ENCODE data around the gene DIAPH2. TPM values are rescaled to one million over a fixed set of nuclear protein-coding genes. Genes with fewer than 3 reads are reported as not detected.
"Not testable (repeated sequence)": the region's sequence is repeated elsewhere in the genome, so short reads cannot be mapped to it uniquely, and the experiment has no call there.

DIAPH2 gene
- total RNA-seq, 1 donor from 2014 or later = 12.9 TPM

- intact Hi-C loops (cut with micrococcal nuclease) = not testable (repeated sequence)
Observed at GRCh38 chrX:96714393-96714792, 29.8 kb downstream of the DIAPH2 start.

GRCh38 chrX:96715481-96715880 is 30.8 kb downstream of the DIAPH2 start:
- intact Hi-C loops (cut with micrococcal nuclease) = no loop called here

DNA sequence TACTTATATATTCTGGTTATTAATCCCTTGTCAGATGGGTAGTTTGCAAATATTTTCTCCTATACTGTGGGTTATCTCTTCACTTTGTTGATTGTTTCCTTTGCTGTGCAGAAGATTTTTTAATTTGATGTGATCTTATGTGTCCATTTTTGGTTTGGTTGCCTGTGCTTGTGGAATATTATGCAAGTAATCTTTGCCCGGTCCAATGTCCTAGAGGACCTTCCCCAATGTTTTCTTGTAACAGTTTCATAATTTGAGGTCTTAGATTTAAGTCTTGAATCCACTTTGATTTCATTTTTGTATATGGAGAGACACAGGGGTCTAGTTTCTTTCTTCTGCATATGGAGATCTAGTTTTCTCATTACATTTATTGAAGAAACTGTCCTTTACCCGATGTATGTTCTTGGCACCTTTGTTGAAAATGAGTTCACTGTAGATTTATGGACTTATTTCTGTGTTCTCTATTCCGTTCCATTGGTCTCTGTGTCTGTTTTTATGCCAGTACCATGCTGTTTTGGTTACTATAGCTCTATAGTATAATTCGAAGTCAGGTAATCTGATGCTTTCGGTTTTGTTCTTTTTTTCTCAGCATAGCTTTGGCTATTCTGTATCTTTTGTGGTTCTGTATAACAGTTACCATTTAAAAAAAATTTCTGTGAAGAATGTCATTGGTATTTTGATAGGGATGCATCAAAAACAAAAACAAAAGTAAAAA is 34.7 kb downstream of the DIAPH2 start:
- intact Hi-C loops (cut with micrococcal nuclease) = no loop called here

- intact Hi-C loops (cut with micrococcal nuclease) = no loop called here
Observed at GRCh38 chrX:96721354-96721753, 36.7 kb downstream of the DIAPH2 start.

GRCh38 chrX:96722781-96723180 is 38.1 kb downstream of the DIAPH2 start:
- intact Hi-C loops (cut with micrococcal nuclease) = no loop called here

DNA sequence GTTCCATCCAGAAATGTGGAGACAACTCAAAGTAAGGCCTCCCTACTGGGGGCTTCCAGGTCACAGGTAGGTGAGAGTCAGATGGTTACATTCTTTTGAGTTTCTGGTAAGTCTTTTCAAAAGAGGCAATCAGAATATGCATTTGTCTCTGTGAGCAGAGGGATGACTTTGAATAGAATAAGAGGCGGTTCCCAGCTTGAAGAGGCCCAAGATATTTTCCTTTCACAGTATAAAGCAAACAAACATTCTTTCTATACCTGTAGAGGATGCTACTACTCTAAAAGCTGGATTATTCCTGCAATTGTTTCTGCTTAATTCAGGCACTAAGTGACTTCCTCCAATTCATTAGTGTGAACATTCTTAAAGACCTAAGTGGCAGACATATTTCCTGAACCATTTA is 44.4 kb downstream of the DIAPH2 start:
- intact Hi-C loops (cut with micrococcal nuclease) = no loop called here

GRCh38 chrX:96729868-96730643 is 45.4 kb downstream of the DIAPH2 start:
- intact Hi-C loops (cut with micrococcal nuclease) = no loop called here

DNA sequence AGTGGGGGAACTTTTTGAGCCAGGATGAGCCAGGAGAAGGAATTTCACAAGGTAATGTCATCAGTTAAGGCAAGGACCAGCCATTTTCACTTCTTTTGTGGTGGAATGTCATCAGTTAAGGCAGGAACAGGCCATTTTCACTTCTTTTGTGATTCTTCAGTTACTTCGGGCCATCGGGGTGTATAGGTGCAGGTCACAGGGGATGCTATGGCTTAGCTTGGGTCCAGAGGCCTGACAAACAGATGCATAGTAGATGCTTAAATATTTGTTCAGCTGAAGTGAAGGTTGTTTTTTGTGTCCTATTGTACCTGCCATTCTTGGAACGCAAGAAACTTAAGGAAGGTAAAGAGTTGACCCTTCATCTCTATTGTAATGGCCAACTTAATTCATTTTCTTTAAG is 46.4 kb downstream of the DIAPH2 start:
- intact Hi-C loops (cut with micrococcal nuclease) = not testable (repeated sequence)

DNA sequence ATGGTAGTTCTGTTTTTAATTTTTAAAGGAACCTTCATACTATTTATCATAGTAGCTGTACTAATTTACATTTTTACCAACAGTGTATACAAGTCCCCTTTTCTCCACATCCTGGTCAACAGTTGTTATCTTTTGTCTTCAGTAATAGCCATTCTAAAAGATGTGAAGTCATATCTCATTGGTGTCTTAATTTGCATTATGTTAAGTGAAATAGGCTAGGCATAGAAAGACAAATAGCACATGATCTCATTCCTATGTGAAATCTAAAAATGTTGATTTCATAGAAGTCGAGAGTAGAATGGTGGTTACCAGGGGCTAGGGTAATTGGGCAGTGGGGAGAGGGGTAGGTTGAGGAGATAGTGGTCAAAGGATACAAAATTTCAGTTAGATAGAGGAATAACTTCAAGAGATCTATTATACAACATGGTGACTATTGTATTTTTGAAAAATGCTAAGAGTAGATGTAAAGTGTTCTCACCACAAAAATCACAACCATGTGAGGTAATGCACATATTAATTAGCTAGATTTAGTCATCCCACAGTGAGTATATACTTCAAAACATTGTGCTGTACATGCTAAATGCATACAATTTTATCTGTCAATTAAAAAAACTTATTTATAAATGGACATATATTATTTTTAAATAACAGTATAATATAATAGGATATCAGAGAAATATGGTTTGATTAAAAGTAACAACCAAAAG is 58.9 kb downstream of the DIAPH2 start:
- intact Hi-C loops (cut with micrococcal nuclease) = no loop called here

- intact Hi-C loops (cut with micrococcal nuclease) = no loop called here
Observed at GRCh38 chrX:96752781-96753180, 68.1 kb downstream of the DIAPH2 start.

DNA sequence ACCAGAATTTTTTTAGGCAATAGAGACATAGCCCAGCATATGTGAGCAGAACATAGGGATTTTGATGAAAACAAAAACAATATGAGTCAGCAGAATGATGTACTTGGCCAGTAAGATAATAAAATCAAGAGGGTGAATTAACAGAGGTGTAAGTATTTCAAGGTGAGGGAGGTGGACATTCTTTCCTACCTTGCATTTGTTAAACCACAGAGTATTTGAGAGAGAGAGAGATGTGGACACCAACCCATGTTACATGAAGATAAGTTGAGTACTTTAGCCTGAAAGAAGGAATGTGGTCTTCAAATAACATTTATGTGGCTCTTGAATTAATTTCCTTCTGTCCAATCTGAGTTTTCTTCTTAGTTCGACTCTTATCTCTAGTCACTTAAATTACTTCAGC is 68.6 kb downstream of the DIAPH2 start:
- intact Hi-C loops (cut with micrococcal nuclease) = no loop called here

DNA sequence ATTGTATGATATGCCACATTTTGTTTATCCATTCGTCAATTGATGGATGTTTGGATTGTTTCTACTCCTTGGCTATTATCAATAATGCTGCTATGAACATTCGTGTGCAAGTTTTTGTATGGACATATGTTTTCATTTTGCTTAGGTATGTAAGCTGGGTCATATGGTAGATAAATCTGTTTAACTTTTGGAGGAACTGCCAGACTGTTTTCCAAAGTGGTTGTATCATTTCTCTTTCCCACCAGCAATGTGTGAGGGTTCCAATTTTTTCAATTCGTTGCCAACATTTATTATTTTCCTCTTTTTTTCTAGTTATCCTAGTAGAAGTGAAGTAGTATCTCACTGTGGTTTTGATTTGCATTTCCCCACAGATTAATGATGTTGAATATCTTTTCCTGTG is 71.8 kb downstream of the DIAPH2 start:
- intact Hi-C loops (cut with micrococcal nuclease) = no loop called here

- intact Hi-C loops (cut with micrococcal nuclease) = no loop called here
Observed at GRCh38 chrX:96761566-96761965, 76.9 kb downstream of the DIAPH2 start.

- intact Hi-C loops (cut with micrococcal nuclease) = no loop called here
Observed at GRCh38 chrX:96763608-96764007, 79.0 kb downstream of the DIAPH2 start.

GRCh38 chrX:96764864-96765263 is 80.2 kb downstream of the DIAPH2 start:
- intact Hi-C loops (cut with micrococcal nuclease) = loop anchor here (5.0 kb wide), 1 partner anchor 78 kb away; no protein-coding TSS in a partner anchor

DNA sequence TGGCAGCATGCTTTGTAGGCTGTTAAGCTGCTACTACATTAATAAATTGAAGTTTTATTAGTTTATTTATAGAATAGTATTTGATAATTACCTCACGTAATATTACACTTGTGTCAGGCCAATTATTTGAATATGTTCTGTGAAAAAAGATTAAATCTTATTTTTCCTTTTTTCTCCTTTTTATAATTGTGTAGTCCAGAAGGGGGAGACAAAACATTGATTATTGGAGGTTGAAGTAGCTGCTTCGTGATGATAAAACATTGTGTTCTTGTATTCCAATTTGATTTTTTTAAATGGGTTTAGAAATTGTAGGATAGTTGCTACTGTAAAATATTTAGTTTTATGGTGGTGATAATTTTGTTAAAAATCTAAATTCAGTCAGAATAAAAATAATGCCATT is 85.7 kb downstream of the DIAPH2 start:
- intact Hi-C loops (cut with micrococcal nuclease) = loop anchor here (5.0 kb wide), 1 partner anchor 917 kb away; no protein-coding TSS in a partner anchor

GRCh38 chrX:96771486-96771885 is 86.8 kb downstream of the DIAPH2 start:
- intact Hi-C loops (cut with micrococcal nuclease) = loop anchor here (5.0 kb wide), 1 partner anchor 916 kb away; no protein-coding TSS in a partner anchor

DNA sequence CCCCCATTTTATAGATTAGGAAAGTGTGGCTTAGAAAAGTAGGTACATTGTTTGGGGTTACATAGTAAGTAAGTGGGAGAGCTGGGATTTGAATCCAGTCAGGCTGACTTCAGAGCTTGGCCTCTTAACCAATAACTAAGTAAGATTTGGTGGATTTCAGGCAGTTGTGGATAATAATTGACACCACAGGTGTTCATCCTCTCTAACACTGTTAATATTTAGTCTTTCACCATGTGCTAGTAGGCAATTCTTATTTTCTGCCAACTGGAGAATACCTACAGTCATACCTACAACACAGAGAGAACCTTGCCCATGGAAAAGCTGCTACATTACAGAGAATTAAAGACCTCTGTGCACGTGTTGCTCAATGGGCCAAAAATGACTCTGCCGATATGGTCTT is 89.5 kb downstream of the DIAPH2 start:
- intact Hi-C loops (cut with micrococcal nuclease) = loop anchor here (5.0 kb wide), 1 partner anchor 913 kb away; no protein-coding TSS in a partner anchor

- intact Hi-C loops (cut with micrococcal nuclease) = no loop called here
Observed at GRCh38 chrX:96776966-96777365, 92.3 kb downstream of the DIAPH2 start.

GRCh38 chrX:96791559-96791958 is 106.9 kb downstream of the DIAPH2 start:
- intact Hi-C loops (cut with micrococcal nuclease) = no loop called here

DNA sequence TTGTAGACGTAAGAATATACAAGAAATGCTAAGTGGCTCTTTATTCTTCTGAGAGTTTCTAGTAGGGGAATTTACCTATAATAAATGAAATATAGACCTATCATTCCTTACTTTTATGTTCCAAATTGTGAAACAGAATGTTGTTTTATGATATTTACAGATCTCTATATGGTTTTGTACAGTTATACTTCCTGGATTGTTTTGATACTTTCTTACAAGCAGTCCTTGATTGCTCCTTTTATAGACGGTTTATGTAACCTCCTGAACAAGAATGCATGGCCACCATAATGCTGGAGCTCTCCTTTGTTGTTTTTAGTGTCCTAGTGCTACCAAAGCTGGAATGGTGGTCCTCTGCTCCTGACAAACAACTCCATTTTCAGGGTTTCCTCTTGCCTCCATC is 107.4 kb downstream of the DIAPH2 start:
- intact Hi-C loops (cut with micrococcal nuclease) = no loop called here

GRCh38 chrX:96798982-96799381 is 114.3 kb downstream of the DIAPH2 start:
- intact Hi-C loops (cut with micrococcal nuclease) = no loop called here

Data from T-helper 2 cell treated with Interferon-gamma antibody and Interleukin-4, amounts not matched to agents 100 ng/mL and 5 ng/mL, for 36 hours (primary cell).